HepG2 (cell line): ENCODE data around the gene ZAR1L. TPM values are rescaled to one million over a fixed set of nuclear protein-coding genes. Genes with fewer than 3 reads are reported as not detected.

Experiments used
- ATAC-seq: fragments of 200-7000 bp; cut with Tn5 transposase; 3 replicates; pipeline ENCODE4 v1.9.1; 2020; ENCODE audit warnings: mild to moderate bottlenecking, moderate library complexity
- BruUV-seq: library from RNA; stranded (reverse); fragments of 400-500 nt; replicated peaks from 2 replicates; lab custom pipeline; 2021; lab: Mats Ljungman, UMichigan
- CTCF ChIA-PET: fragments of 300-600 bp; formaldehyde crosslinking; extraction: SDS; loops from one replicate; lab custom pipeline; 2021; ENCODE audit warnings: low total read pairs, inconsistent platforms, low intra/inter-chr PET ratio; lab: Yijun Ruan, JAX
- POLR2A ChIA-PET: fragments of 350-600 bp; sonication (Branson Sonifier 250); formaldehyde crosslinking; loops from one replicate; lab custom pipeline; 2020; ENCODE audit warnings: antibody characterized with exemption, inconsistent platforms; lab: Yijun Ruan, JAX
- DNase-seq: peaks from one replicate; pipeline ENCODE4 v3.0.0-alpha.2; 2015; ENCODE audit warnings: low spot score
- FAIRE-seq: peaks from 3 replicates; lab custom pipeline; 2011; peaks lifted over from hg19 to GRCh38; lab: Jason Lieb, UNC
- H2AFZ ChIP-seq: one replicate; pipeline ENCODE4 v1.6.1; 2011; ENCODE audit warnings: low read length, inconsistent platforms
- H3K27ac ChIP-seq: fragments of 300-600 bp; 3 replicates; pipeline ENCODE4 v1.8.0; 2011; ENCODE audit warnings: mixed run types, mild to moderate bottlenecking, mixed read lengths, low read length, inconsistent platforms; ENCODE audit not compliant: insufficient read depth; ENCODE audit errors: extremely low read length
- H3K27me3 ChIP-seq, 2 experiments: fragments of 200-600 bp in 1 of 2; 2 replicates in 1 of 2; 3 replicates in 1 of 2; pipeline versions ENCODE4 v1.6.0 to v1.8.0; 2011; ENCODE audit warnings: low read length in 2 of 2, mild to moderate bottlenecking in 2 of 2, moderate library complexity in 2 of 2, inconsistent platforms in 1 of 2; ENCODE audit not compliant: insufficient read depth in 2 of 2, control insufficient read depth in 1 of 2
- H3K36me3 ChIP-seq, 2 experiments: fragments of 200-600 bp in 1 of 2; replicated peaks in 1 of 2; 2 replicates in 1 of 2; 3 replicates in 1 of 2; pipeline versions ENCODE4 v1.5.1 to v1.8.0; 2011; ENCODE audit warnings: low read length in 2 of 2, inconsistent platforms in 1 of 2; ENCODE audit not compliant: insufficient read depth in 2 of 2, control insufficient read depth in 1 of 2
- H3K4me1 ChIP-seq: 2 replicates; pipeline ENCODE4 v1.5.1; 2012; ENCODE audit warnings: low read length, inconsistent platforms; ENCODE audit not compliant: insufficient read depth
- H3K4me2 ChIP-seq: 2 replicates; pipeline ENCODE4 v1.6.0; 2011; ENCODE audit warnings: low read depth, low read length, inconsistent platforms
- H3K4me3 ChIP-seq, 3 experiments: fragments of 200-600 bp in 1 of 3; sonication (generic), shearing (Covaris generic) in 1 of 3; replicated peaks in 1 of 3; 2 replicates each; pipeline ENCODE4 v1.5.1; 2011 to 2016; ENCODE audit warnings: low read length in 3 of 3, inconsistent platforms in 2 of 3, low read depth in 2 of 3, mild to moderate bottlenecking in 2 of 3, control low read depth in 1 of 3, mixed read lengths in 1 of 3; ENCODE audit not compliant: insufficient read depth in 1 of 3
- H3K79me2 ChIP-seq: one replicate; pipeline ENCODE4 v1.6.1; 2011; ENCODE audit warnings: low read length, inconsistent platforms; ENCODE audit not compliant: insufficient read depth
- H3K9ac ChIP-seq: 2 replicates; pipeline ENCODE4 v1.6.0; 2011; ENCODE audit warnings: mild to moderate bottlenecking, low read depth, low read length, inconsistent platforms; ENCODE audit not compliant: insufficient read depth
- H3K9me3 ChIP-seq: 2 replicates; pipeline ENCODE4 v1.5.1; 2012; ENCODE audit warnings: mild to moderate bottlenecking, low read length
- H4K20me1 ChIP-seq: 2 replicates; pipeline ENCODE4 v1.6.0; 2011; ENCODE audit warnings: inconsistent platforms, mild to moderate bottlenecking, low read length, moderate library complexity; ENCODE audit not compliant: insufficient read depth
- CENPX ChIP-seq: sonication (generic); formaldehyde crosslinking; IDR thresholded peaks from 2 replicates; pipeline ENCODE4 v1.9.0; 2021; ENCODE audit warnings: mild to moderate bottlenecking, missing genetic modification reagents, moderate library complexity
- FOXA3 ChIP-seq: IDR thresholded peaks from 2 replicates; pipeline ENCODE4 v1.6.1; 2016; ENCODE audit warnings: missing genetic modification reagents, missing compliant biosample characterization
- ISL2 ChIP-seq: sonication (generic); formaldehyde crosslinking; IDR thresholded peaks from 2 replicates; pipeline ENCODE4 v1.5.0; 2020; ENCODE audit warnings: missing genetic modification reagents
- NAIF1 ChIP-seq: sonication (generic); formaldehyde crosslinking; IDR thresholded peaks from 2 replicates; pipeline ENCODE4 v1.5.0; 2020; ENCODE audit warnings: mild to moderate bottlenecking, missing genetic modification reagents, borderline replicate concordance
- RARA ChIP-seq: IDR thresholded peaks from 2 replicates; pipeline ENCODE4 v1.6.1; 2016; ENCODE audit warnings: missing genetic modification reagents, missing compliant biosample characterization
- RBAK ChIP-seq: sonication (generic); formaldehyde crosslinking; IDR thresholded peaks from 2 replicates; pipeline ENCODE4 v1.5.1; 2020; ENCODE audit warnings: mild to moderate bottlenecking, missing genetic modification reagents
- SAP130 ChIP-seq: IDR thresholded peaks from 2 replicates; pipeline ENCODE4 v1.6.1; 2016; ENCODE audit warnings: low read depth
- SP1 ChIP-seq, 2 experiments: fragments of 450-650 bp in 1 of 2; sonication (generic) in 1 of 2; formaldehyde crosslinking in 1 of 2; IDR thresholded peaks; 2 replicates each; pipeline versions ENCODE4 v1.4.0 to v1.6.1; 2016 to 2020; ENCODE audit warnings: missing genetic modification reagents in 1 of 2
- TGIF2 ChIP-seq: IDR thresholded peaks from 2 replicates; pipeline ENCODE4 v1.6.1; 2016; ENCODE audit warnings: control low read depth, missing compliant biosample characterization
- ZNF225 ChIP-seq: sonication (generic); formaldehyde crosslinking; IDR thresholded peaks from 2 replicates; pipeline ENCODE4 v1.4.0; 2020; ENCODE audit warnings: mild to moderate bottlenecking, missing genetic modification reagents
- ZNF562 ChIP-seq: sonication (generic); formaldehyde crosslinking; IDR thresholded peaks from 2 replicates; pipeline ENCODE4 v1.8.0; 2022; ENCODE audit warnings: missing genetic modification reagents, borderline replicate concordance
- ZNF569 ChIP-seq: sonication (generic); formaldehyde crosslinking; IDR thresholded peaks from 2 replicates; pipeline ENCODE4 v1.5.0; 2020; ENCODE audit warnings: mild to moderate bottlenecking, missing genetic modification reagents, moderate library complexity, borderline replicate concordance
- ZNF776 ChIP-seq: sonication (generic); formaldehyde crosslinking; IDR thresholded peaks from 2 replicates; pipeline ENCODE4 v1.4.0; 2020; ENCODE audit warnings: mild to moderate bottlenecking, missing genetic modification reagents
- ZNF883 ChIP-seq: sonication (generic); formaldehyde crosslinking; IDR thresholded peaks from 2 replicates; pipeline ENCODE4 v1.5.1; 2020; ENCODE audit warnings: mild to moderate bottlenecking, missing genetic modification reagents; ENCODE audit errors: not compliant biosample characterization
- in situ Hi-C: cut with HindIII; loops from 2 replicates; pipeline ENCODE4 v1.10.0; 2017; ENCODE audit warnings: low pct_unique_long_range_greater_than_20kb; ENCODE audit not compliant: extremely low pct_ligation_motif_present
- intact Hi-C: fragments of 100-400 bp; cut with micrococcal nuclease; formaldehyde crosslinking; loops from one replicate; pipeline ENCODE4 v1.10.0; 2022; ENCODE audit not compliant: unreplicated experiment
- polyA plus RNA-seq, 8 experiments: library from polyadenylated mRNA; depleted of rRNA in 3 of 8; stranded (reverse) in 7 of 8; unstranded in 1 of 8; fragments of >200 nt; fragmentation: Illumina TruSeq in 4 of 8; extraction: Trizol in 4 of 8; gene quantifications; 2 replicates each; pipeline versions ENCODE4 v1.2.1 to v1.2.3, GENCODE V29; 2011 to 2016; ENCODE audit warnings: low read depth in 4 of 8, missing spikeins in 1 of 8, mixed read lengths in 1 of 8; ENCODE audit not compliant: insufficient read depth in 1 of 8
- total RNA-seq, 5 experiments: library from RNA; depleted of rRNA; stranded (reverse); fragments of >200 nt; fragmentation: Illumina TruSeq; extraction: Trizol; gene quantifications; 2 replicates each; pipeline ENCODE4 v1.2.3, GENCODE V29; 2016; ENCODE audit warnings: low read depth in 1 of 5
- TF ChIP-seq, protein P1 (sequence below): sonication (generic); formaldehyde crosslinking; IDR thresholded peaks from 2 replicates; pipeline ENCODE4 v1.4.0; 2020; ENCODE audit warnings: missing genetic modification reagents, mild to moderate bottlenecking, borderline replicate concordance
- TF ChIP-seq, protein P2 (sequence below): sonication (generic); formaldehyde crosslinking; IDR thresholded peaks from 2 replicates; pipeline ENCODE4 v1.5.0; 2020; ENCODE audit warnings: missing genetic modification reagents
- TF ChIP-seq, protein P3 (sequence below): sonication (generic); formaldehyde crosslinking; IDR thresholded peaks from 2 replicates; pipeline ENCODE4 v1.4.0; 2020; ENCODE audit warnings: mild to moderate bottlenecking, missing genetic modification reagents, borderline replicate concordance

ZAR1L gene
- total and polyA plus RNA-seq, 2 of the 13 experiments (the other 11 are each of a cell fraction or from before 2014, with no cell fraction given), result 0.09 TPM; not detected in 1

DNA sequence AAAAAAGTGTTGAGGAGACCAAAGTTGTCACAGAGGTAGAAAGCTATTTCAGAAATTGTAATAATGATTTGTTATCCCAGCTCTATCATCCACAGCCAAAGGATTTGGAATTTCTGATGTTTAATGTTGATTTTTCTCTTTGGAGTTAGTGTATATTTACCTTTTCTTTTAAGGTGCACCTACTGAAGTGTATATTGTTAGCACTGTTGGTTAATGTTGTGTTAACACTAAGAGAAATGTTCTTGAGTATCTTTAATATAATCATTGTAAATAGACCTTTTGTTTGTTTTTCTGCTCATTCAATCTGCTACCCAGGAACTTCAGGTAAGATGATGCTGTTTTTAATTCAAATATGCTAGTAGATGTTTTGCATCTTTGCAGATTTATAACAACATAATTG, 57.5 kb downstream of the ZAR1L start:
- FAIRE-seq (no peak), DNase-seq (no peak), ATAC-seq (no peak)
- no peak overlapping the region for H3K4me3 ChIP-seq
- H3K9ac ChIP-seq, result no peak overlapping the region
- peaks cover 97% of the 10 kb centered on the region for H3K4me1 ChIP-seq
- H3K4me2 ChIP-seq, result no peak overlapping the region
- H2AFZ ChIP-seq, result no peak overlapping the region
- in situ Hi-C loops, result no loop called here
- POLR2A ChIA-PET, result interaction anchor here (2.9 kb wide), 1 partner anchor 281 kb away, joined by 8 read pairs; the partner anchor contains the start of gene N4BP2L2
- no peaks in the 10 kb centered on the region for H4K20me1 ChIP-seq
- no TSS peak for BruUV-seq
- CTCF ChIA-PET, result no interaction called here
- H3K79me2 ChIP-seq, result no peaks in the 10 kb centered on the region
- H3K27ac ChIP-seq, result peak overlapping the region; percentile 23
- no peaks in the 10 kb centered on the region for H3K27me3 ChIP-seq
- peaks cover 2 to 4% of the 10 kb centered on the region in 2 experiments; a peak in 2 of 5 replicates for H3K36me3 ChIP-seq
- H3K9me3 ChIP-seq, result no peaks in the 10 kb centered on the region
- intact Hi-C loops, result no loop called here
- TF ChIP-seq ZNF883 (CRISPR knock-in tag) (no peak), SP1 (IDR thresholded peaks at IDR 0.05) (no peak), SP1 (CRISPR knock-in tag; IDR thresholded peaks at IDR 0.05) (no peak), ZNF562 (CRISPR knock-in tag) (no peak), ZNF225 (no peak), ISL2 (CRISPR knock-in tag) (peak; percentile 58; the same call in 1 of the 2 replicates), FOXA3 (CRISPR knock-in tag) (0 out of 2 replicates have a peak, but pooled peaks have one; percentile 13), SAP130 (CRISPR knock-in tag) (0 out of 2 replicates have a peak, but pooled peaks have one; percentile 20), NAIF1 (no peak), TGIF2 (CRISPR knock-in tag) (no peak), CENPX (CRISPR knock-in tag) (no peak), RARA (CRISPR knock-in tag) (peak; percentile 19; the same call in 1 of the 2 replicates), ZNF569 (CRISPR knock-in tag) (no peak), ZNF776 (no peak), RBAK (no peak)
- TF ChIP-seq, protein P1, sequence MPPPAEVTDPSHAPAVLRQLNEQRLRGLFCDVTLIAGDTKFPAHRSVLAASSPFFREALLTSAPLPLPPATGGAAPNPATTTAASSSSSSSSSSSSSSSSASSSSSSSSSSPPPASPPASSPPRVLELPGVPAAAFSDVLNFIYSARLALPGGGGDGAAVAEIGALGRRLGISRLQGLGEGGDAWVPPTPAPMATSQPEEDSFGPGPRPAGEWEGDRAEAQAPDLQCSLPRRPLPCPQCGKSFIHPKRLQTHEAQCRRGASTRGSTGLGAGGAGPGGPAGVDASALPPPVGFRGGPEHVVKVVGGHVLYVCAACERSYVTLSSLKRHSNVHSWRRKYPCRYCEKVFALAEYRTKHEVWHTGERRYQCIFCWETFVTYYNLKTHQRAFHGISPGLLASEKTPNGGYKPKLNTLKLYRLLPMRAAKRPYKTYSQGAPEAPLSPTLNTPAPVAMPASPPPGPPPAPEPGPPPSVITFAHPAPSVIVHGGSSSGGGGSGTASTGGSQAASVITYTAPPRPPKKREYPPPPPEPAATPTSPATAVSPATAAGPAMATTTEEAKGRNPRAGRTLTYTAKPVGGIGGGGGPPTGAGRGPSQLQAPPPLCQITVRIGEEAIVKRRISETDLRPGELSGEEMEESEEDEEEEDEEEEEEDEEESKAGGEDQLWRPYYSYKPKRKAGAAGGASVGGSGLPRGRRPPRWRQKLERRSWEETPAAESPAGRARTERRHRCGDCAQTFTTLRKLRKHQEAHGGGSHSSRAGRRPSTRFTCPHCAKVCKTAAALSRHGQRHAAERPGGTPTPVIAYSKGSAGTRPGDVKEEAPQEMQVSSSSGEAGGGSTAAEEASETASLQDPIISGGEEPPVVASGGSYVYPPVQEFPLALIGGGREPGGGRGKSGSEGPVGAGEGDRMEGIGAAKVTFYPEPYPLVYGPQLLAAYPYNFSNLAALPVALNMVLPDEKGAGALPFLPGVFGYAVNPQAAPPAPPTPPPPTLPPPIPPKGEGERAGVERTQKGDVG (CRISPR knock-in tag), result no peak
- TF ChIP-seq, protein P2, sequence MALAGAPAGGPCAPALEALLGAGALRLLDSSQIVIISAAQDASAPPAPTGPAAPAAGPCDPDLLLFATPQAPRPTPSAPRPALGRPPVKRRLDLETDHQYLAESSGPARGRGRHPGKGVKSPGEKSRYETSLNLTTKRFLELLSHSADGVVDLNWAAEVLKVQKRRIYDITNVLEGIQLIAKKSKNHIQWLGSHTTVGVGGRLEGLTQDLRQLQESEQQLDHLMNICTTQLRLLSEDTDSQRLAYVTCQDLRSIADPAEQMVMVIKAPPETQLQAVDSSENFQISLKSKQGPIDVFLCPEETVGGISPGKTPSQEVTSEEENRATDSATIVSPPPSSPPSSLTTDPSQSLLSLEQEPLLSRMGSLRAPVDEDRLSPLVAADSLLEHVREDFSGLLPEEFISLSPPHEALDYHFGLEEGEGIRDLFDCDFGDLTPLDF (CRISPR knock-in tag), result no peak
- TF ChIP-seq, protein P3, sequence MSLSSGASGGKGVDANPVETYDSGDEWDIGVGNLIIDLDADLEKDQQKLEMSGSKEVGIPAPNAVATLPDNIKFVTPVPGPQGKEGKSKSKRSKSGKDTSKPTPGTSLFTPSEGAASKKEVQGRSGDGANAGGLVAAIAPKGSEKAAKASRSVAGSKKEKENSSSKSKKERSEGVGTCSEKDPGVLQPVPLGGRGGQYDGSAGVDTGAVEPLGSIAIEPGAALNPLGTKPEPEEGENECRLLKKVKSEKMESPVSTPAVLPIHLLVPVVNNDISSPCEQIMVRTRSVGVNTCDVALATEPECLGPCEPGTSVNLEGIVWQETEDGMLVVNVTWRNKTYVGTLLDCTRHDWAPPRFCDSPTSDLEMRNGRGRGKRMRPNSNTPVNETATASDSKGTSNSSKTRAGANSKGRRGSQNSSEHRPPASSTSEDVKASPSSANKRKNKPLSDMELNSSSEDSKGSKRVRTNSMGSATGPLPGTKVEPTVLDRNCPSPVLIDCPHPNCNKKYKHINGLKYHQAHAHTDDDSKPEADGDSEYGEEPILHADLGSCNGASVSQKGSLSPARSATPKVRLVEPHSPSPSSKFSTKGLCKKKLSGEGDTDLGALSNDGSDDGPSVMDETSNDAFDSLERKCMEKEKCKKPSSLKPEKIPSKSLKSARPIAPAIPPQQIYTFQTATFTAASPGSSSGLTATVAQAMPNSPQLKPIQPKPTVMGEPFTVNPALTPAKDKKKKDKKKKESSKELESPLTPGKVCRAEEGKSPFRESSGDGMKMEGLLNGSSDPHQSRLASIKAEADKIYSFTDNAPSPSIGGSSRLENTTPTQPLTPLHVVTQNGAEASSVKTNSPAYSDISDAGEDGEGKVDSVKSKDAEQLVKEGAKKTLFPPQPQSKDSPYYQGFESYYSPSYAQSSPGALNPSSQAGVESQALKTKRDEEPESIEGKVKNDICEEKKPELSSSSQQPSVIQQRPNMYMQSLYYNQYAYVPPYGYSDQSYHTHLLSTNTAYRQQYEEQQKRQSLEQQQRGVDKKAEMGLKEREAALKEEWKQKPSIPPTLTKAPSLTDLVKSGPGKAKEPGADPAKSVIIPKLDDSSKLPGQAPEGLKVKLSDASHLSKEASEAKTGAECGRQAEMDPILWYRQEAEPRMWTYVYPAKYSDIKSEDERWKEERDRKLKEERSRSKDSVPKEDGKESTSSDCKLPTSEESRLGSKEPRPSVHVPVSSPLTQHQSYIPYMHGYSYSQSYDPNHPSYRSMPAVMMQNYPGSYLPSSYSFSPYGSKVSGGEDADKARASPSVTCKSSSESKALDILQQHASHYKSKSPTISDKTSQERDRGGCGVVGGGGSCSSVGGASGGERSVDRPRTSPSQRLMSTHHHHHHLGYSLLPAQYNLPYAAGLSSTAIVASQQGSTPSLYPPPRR (CRISPR knock-in tag), result peak; percentile 39; the same call in 1 of the 2 replicates
